NCI-H69 (cell line): ENCODE results near the gene GSTM2.

Experiments used
- DNase-seq: peaks from one replicate; lab custom pipeline; 2025; lab: John Stamatoyannopoulos, UW

GSTM2 gene

DNA sequence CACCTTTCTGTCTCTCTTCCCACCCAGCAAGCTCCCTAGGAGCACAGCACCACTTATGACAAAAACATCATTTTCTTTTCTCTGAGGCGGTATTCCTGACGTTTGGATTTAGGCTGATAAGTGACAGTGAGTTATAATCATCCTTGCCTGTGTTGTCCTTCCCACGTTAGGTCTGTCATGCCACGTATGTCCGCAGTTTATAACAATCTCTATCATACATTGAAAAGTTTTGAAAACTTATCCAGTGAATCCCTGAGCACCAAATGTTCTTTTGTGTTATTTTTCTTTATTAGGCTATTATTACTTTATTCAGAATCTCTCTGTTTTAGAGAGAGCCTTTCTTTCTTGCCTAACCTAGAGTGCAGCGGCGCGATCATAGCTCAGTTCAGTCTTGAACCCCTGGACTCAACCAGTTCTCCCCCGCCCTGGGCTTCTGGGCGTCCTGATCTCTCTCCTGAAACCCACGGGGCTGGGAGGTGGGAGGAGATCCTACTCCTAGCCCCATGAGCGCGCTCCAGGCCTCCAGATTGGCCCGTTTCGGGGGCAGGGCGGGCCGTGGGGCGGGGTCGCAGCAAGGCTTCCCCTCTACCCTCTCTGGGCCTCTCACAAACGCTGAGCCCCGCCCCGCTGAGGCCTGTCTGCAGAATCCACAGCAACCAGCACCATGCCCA, at the start of gene GSTM2:
TSS of gene GSTM2 (plus strand) at position 606 of the 671 bp plus-strand sequence. CDS start at position 665, 59 bp downstream.
- peak; percentile 85 for DNase-seq

GRCh38 chr1:109618661-109619575, 48.9 kb upstream of the GSTM2 start:
- no peak for DNase-seq

GRCh38 chr1:109619576-109620400, 48.1 kb upstream of the GSTM2 start, which contains the start of the genes AMPD2 and GNAT2:
Gene AMPD2 (plus strand): TSS chr1:109619837. CDS start chr1:109621176, 1,339 bp downstream.
Gene GNAT2 (minus strand): TSS chr1:109619616. CDS start chr1:109612870, 6,746 bp downstream.
- peak; percentile 71 for DNase-seq

- DNase-seq: peak; percentile 29
Measured at GRCh38 chr1:109620401-109620791, 47.5 kb upstream of the GSTM2 start.

DNA sequence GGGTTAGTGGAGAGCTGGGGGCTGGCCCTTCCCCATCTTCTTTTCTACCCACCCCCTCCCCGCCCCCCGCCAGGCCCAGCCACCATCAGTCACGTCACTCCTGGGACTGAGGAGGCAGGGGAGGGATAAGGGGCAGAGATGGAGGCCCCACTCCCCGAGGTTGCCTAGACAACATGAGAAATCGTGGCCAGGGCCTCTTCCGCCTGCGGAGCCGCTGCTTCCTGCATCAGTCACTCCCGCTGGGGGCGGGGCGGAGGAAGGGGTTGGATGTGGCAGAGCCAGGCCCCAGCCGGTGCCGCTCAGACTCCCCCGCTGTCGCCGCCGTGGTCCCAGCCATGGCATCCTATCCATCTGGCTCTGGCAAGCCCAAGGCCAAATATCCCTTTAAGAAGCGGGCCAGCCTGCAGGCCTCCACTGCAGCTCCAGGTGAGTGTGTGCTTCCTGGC, 47.0 kb upstream of the GSTM2 start:
- DNase-seq: peak; percentile 90

- DNase-seq: no peak
Measured at GRCh38 chr1:109621379-109622136, 46.3 kb upstream of the GSTM2 start.

GRCh38 chr1:109622137-109622892, 45.5 kb upstream of the GSTM2 start:
- DNase-seq: no peak

- DNase-seq: no peak
Measured at GRCh38 chr1:109622895-109623294, 45.0 kb upstream of the GSTM2 start.

- no peak for DNase-seq
Measured at GRCh38 chr1:109623601-109624161, 44.2 kb upstream of the GSTM2 start.

GRCh38 chr1:109624201-109625010, 43.5 kb upstream of the GSTM2 start:
- no peak for DNase-seq

- no peak for DNase-seq
Measured at GRCh38 chr1:109625176-109625575, 42.7 kb upstream of the GSTM2 start.

- no peak for DNase-seq
Measured at GRCh38 chr1:109625601-109626560, 42.0 kb upstream of the GSTM2 start.

DNA sequence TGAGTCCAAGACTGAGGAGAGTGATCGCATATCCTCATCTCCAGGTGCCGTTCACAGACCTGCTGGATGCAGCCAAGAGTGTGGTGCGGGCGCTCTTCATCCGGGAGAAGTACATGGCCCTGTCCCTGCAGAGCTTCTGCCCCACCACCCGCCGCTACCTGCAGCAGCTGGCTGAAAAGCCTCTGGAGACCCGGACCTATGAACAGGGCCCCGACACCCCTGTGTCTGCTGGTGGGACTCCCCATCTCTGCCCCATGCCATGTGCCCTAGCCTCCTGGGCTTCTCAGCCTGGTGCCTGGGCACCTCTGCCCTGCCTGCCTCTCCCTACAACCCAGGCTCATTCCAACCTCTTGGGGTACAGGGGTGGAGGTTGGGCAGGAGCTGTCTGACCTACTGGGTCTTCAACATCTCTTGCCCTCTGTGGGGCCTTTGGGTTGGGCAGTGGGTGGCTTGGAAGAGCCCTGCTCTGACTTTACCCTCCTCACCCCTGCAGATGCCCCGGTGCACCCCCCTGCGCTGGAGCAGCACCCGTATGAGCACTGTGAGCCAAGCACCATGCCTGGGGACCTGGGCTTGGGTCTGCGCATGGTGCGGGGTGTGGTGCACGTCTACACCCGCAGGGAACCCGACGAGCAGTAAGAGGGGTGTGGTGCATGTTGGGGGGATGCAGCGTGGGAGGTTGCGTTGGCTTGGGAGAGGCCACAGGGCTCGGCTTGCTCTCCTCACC, 41.0 kb upstream of the GSTM2 start:
- DNase-seq: no peak

DNA sequence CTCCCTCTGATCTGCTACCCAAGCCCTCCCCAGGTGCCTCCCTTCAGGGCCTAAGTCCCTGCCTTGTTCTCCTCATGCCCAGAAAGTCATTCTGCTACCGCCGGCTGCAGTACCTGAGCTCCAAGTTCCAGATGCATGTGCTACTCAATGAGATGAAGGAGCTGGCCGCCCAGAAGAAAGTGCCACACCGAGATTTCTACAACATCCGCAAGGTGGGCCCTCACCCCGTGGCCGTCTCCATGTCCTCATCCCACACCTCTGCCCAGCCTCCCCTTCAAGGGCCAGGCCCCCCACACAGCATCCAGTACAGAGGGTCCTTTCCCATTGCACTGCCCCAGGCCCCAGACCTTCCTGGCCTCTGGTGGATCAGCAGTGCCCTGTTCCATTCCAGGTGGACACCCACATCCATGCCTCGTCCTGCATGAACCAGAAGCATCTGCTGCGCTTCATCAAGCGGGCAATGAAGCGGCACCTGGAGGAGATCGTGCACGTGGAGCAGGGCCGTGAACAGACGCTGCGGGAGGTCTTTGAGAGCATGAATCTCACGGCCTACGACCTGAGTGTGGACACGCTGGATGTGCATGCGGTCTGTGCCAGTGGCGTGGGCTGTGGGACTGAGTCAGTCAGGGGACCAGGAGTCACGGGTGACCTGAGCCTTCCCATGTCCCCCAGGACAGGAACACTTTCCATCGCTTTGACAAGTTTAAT, 40.0 kb upstream of the GSTM2 start:
- no peak for DNase-seq

- DNase-seq: no peak
Measured at GRCh38 chr1:109628540-109629321, 39.1 kb upstream of the GSTM2 start.
